H7 (cell line): ENCODE results near the gene CLDN3. TPM values are rescaled to one million over a fixed set of nuclear protein-coding genes. Genes with fewer than 3 reads are reported as not detected.

Source experiments
- DNase-seq: peaks from one replicate; pipeline ENCODE4 v3.0.0; 2012
- H3K27me3 ChIP-seq: 2 replicates; pipeline ENCODE4 v1.6.0; 2011; ENCODE audit warnings: mild to moderate bottlenecking, low read length; ENCODE audit not compliant: control insufficient read depth, insufficient read depth
- H3K36me3 ChIP-seq: replicated peaks from 2 replicates; pipeline ENCODE4 v1.5.1; 2011; ENCODE audit warnings: low read length; ENCODE audit not compliant: control insufficient read depth, insufficient read depth
- H3K4me3 ChIP-seq: 2 replicates; pipeline ENCODE4 v1.5.1; 2011; ENCODE audit warnings: low read depth, mild to moderate bottlenecking, control low read depth, low read length, moderate library complexity; ENCODE audit not compliant: insufficient read depth
- total RNA-seq: library from RNA; depleted of rRNA; stranded (reverse); fragments of >200 nt; shearing (Covaris generic); gene quantifications from 2 replicates; pipeline ENCODE4 v1.2.3, GENCODE V29; 2014

CLDN3 gene
- total RNA-seq, 1 experiment from 2014 or later = 3.3 TPM

DNA sequence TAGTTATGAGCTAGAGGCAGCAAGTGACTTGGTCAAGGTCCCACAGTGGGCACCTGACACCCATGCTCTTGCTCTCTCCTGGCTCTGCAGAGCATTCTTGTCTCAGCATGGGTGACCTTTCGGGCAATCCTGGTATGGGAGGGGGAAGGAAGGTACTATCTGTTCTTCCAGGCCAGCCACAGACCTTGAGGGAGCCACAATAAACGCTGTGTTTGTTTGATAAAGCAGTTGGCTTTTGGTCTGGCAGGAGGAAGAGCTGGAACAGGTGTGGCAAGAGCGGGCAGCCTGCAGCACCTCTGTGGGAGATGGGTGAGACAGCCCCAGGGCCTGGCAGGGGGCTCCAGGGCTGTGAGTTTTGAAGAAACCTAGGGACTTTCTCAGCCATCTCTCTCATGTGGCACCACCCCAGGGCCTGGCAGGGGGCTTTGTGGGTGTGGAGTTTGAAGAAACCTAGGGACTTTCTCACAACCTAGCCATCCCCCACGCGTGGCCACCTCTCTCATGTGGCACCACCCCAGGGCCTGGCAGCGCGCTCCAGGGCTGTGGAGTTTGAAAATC lies 11.4 kb downstream of the CLDN3 start:
- H3K27me3 ChIP-seq = no peaks in the 10 kb centered on the region
- H3K4me3 ChIP-seq = no peak overlapping the region
- DNase-seq = no peak
- no peaks in the 10 kb centered on the region for H3K36me3 ChIP-seq

GRCh38 chr7:73749931-73750776 lies 19.9 kb downstream of the CLDN3 start:
- Histone ChIP-seq H3K36me3 (no peaks in the 10 kb centered on the region), H3K4me3 (no peak overlapping the region), H3K27me3 (no peaks in the 10 kb centered on the region)
- DNase-seq = no peak

- Histone ChIP-seq H3K27me3 (peaks cover 5% of the 10 kb centered on the region; the same call in 1 of the 2 replicates), H3K4me3 (no peak overlapping the region), H3K36me3 (no peaks in the 10 kb centered on the region)
- DNase-seq = no peak
Observed at GRCh38 chr7:73746378-73746777, 23.7 kb downstream of the CLDN3 start.

DNA sequence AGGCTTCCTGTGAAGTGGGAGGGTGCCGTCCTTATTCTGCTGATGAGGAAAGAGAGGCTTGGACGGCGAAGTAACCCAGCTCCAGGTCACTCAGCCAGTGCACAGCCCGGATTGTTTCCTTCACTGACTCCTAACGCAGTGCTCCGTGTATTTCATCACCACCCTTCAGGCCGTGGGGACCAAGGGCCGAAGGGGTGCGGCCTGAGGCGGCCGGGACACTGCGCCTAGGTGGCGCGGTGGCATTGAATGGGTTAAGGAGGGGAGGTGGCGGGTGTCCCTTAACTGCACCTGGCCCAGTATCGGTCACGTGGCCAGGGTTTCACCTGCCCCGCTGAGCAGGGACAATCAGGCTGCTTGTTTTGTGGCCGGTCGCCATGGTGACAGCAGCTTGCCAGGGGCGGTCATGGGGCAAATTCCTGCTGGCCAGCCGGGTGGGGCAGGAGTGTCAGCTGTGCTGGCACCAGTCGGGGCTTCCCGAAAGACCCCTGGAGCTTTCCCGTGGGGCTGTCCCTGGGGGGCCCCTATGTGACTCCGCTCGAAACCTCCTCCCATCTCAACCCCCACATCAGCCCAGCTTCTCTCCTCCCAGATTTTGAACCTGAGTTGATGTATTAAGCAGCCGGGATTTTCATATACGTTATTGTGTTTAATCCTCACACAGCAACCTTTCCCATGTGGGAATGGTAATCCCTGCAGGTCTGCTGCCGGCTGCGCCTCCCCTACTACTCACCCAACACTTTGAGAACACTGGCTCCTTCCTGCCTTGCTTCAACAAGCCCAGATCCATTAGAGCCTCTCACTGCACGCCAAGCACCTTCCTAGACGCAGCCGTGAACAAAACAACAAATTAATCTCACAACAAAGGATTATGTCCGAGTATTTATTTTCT lies 27.1 kb downstream of the CLDN3 start:
- Histone ChIP-seq H3K36me3 (no peaks in the 10 kb centered on the region), H3K27me3 (peaks cover 10% of the 10 kb centered on the region), H3K4me3 (peak overlapping the region; percentile 14)
- DNase-seq = peak; percentile 95

- Histone ChIP-seq H3K36me3 (no peaks in the 10 kb centered on the region; the same call in 1 of the 2 replicates), H3K27me3 (peaks cover 10% of the 10 kb centered on the region), H3K4me3 (no peak overlapping the region)
- DNase-seq = peak; percentile 80
Observed at GRCh38 chr7:73742338-73742752, 27.7 kb downstream of the CLDN3 start.

GRCh38 chr7:73741600-73741999 lies 28.5 kb downstream of the CLDN3 start:
- DNase-seq = peak; percentile 67
- H3K4me3 ChIP-seq = no peak overlapping the region
- peaks cover 10% of the 10 kb centered on the region for H3K27me3 ChIP-seq
- peaks cover 7% of the 10 kb centered on the region for H3K36me3 ChIP-seq

GRCh38 chr7:73740771-73741170 lies 29.3 kb downstream of the CLDN3 start:
- DNase-seq = peak; percentile 48
- peaks cover 10% of the 10 kb centered on the region for H3K27me3 ChIP-seq
- no peak overlapping the region for H3K4me3 ChIP-seq
- H3K36me3 ChIP-seq = peaks cover 8% of the 10 kb centered on the region

DNA sequence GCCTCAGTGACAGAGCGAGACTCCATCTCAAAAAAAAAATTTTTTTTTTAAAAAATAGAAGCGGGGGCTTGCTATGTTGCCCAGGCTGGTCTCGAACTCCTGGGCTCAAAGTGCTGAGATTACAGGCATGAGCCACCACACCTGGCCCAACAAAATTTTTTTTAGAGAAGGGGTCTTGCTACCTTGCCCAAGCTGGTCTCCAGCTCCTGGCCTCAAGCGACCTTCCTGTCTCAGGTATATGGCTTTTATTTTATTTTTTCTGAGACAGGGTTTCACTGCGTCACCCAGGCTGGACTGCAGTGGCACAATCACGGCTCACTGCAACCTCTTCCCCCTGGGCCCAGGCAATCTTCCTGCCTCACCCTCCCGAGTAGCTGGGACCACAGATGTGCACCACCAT lies 29.9 kb downstream of the CLDN3 start:
- DNase-seq = no peak
- H3K36me3 ChIP-seq = peaks cover 8% of the 10 kb centered on the region
- H3K27me3 ChIP-seq = peaks cover 10% of the 10 kb centered on the region
- H3K4me3 ChIP-seq = no peak overlapping the region

GRCh38 chr7:73739387-73739767 lies 30.7 kb downstream of the CLDN3 start:
- H3K4me3 ChIP-seq = peak overlapping the region; percentile 79
- peaks cover 10% of the 10 kb centered on the region for H3K27me3 ChIP-seq
- peaks cover 8% of the 10 kb centered on the region for H3K36me3 ChIP-seq
- DNase-seq = no peak

- peaks cover 10% of the 10 kb centered on the region for H3K27me3 ChIP-seq
- H3K4me3 ChIP-seq = peak within 1 kb of the TSS; percentile 92
- peak; percentile 99 for DNase-seq
- peaks cover 8% of the 10 kb centered on the region for H3K36me3 ChIP-seq
Observed at GRCh38 chr7:73738612-73739386, 31.3 kb downstream of the CLDN3 start, which contains the start of gene ABHD11. Gene ABHD11 (minus strand): TSS chr7:73738802. CDS start chr7:73738770, 32 bp downstream.

GRCh38 chr7:73738220-73738611 lies 31.9 kb downstream of the CLDN3 start:
- peak; percentile 97 for DNase-seq
- H3K27me3 ChIP-seq = peaks cover 8% of the 10 kb centered on the region

DNA sequence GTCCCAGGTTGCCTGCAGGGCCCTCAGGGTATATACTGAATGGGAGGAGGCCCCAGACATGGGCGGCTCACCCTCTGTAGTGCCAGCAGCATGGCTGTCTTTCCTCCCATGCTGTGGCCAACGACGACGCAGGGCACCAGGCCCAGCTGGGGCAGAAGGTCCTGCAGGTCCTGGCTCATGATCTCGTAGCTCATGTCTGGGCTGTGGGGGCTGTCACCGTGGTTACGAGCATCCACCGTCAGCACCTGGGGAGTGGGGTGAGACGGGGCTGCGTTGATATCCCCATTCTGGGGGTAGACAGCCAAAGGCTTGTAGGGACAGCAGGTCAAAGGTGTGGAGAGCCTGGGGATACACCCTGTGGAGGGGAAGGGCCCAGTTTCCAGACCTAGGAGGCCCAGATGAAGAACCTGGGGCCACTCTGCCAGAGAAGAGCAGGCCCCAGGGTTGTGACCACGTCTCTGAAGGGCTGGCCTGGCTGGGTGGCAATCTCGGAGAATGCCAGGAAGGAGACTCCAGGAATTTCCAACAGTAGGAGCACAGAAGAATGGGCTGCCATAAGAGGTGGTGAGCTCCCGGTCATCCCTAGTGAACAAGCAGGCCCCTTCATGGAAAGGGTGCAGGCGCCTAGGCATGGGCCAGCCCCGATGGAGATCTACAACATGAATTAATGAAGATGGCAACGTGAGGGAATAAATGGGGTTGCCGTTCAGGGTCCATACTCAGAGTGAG lies 32.4 kb downstream of the CLDN3 start:
- Histone ChIP-seq H3K36me3 (peaks cover 8% of the 10 kb centered on the region), H3K27me3 (peaks cover 8% of the 10 kb centered on the region), H3K4me3 (peak overlapping the region; percentile 92; the same call in 1 of the 2 replicates)
- DNase-seq = no peak

More at GRCh38 chr7:73738220-73738611, 31.9 kb downstream of the CLDN3 start:
- H3K36me3 ChIP-seq = peaks cover 8% of the 10 kb centered on the region
- H3K4me3 ChIP-seq = peak overlapping the region; percentile 92

- Histone ChIP-seq H3K4me3 (no peak overlapping the region), H3K27me3 (peaks cover 6% of the 10 kb centered on the region), H3K36me3 (peaks cover 8% of the 10 kb centered on the region)
- DNase-seq = no peak
Observed at GRCh38 chr7:73736885-73737284, 33.2 kb downstream of the CLDN3 start.
